IPS-NIHi7 (cell line): ENCODE measurements around the gene SF3A2.

Experiments
- DNase-seq: peaks from one replicate; pipeline ENCODE4 v3.0.0; 2012; ENCODE audit warnings: mixed read lengths; ENCODE audit errors: extremely low spot score

The SF3A2 gene

DNA sequence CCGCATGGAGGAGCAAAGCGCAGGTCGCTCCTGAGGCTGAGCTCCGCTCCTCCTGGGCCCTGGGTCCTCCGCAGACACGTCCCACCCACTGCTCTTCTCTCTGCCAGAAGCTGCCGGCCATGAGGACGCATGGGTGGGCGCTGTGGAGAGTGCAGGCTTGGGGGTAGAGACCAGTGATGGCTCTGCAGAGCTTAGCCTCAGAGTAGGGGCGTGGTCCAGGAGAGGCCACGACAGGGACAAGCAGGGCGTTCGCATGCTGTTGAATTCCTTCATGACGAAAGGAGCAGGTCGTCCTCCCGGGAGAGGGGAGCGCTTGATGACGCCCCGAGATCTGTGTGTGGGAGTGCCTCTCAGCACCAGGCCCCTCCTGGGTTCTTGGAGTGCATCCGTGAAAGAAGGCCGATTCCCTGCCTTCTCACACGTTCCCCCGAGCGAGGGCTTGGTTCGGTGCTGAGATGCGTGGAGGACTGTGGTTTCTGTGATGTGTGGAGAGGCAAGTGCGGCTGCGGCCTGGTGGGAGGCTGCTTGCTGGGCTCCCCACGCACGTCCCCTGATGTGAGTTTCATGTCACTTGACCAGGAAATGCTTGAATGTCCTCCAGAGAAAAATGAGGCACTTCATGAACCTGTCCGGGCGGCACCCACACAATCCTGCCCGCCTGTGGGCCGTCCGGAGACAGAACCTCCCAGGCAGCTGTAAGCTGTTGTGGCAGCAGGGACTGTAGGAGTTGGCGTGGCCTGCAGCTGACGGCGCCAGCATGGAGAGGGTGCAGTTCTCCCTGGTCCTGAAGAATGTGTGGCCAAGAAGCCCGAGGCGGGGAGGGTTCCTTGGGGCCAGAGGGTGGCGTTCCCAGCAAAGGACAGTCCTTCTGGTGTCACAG, 4.5 kb downstream of the SF3A2 start:
- no peak for DNase-seq

DNA sequence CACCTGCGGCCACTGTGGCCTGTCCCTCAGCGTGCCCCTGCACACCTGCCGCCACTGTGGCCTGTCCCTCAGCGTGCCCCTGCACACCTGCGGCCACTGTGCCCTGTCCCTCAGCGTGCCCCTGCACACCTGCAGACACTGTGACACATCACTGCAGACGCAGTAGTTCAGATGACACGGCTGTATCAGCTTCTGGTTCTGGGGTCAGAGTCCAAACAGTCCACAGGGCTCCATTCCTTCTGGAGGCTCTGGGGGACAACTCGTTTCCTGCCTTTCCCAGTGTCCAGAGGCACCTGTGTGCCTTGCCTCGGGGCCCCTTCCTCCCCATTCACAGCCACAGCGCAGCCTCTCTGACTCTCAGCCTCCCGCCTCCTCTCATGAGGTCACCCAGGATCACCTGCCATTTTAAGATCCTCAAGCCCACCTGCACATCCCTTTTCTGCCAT, 5.5 kb downstream of the SF3A2 start:
- no peak for DNase-seq

DNA sequence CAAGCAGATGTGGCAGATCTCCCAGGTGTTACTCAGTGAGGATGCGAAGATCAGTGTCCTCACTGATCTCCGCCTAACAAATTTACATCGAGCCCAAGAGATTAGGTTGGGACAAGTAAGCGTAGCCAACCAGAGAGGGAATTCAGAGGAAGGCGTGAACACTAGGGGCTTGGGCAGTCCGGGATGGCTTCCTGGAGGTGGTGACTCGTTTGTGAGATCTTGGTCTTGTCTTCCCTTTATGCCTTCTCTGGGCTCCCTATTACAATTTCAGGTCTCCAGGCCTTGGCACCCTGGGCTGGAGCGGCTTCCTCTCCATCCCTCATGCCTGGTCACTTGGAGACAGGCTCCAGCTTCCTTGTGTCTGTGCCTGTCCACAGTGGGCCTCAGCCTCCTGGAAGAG, 6.2 kb downstream of the SF3A2 start:
- no peak for DNase-seq

DNA sequence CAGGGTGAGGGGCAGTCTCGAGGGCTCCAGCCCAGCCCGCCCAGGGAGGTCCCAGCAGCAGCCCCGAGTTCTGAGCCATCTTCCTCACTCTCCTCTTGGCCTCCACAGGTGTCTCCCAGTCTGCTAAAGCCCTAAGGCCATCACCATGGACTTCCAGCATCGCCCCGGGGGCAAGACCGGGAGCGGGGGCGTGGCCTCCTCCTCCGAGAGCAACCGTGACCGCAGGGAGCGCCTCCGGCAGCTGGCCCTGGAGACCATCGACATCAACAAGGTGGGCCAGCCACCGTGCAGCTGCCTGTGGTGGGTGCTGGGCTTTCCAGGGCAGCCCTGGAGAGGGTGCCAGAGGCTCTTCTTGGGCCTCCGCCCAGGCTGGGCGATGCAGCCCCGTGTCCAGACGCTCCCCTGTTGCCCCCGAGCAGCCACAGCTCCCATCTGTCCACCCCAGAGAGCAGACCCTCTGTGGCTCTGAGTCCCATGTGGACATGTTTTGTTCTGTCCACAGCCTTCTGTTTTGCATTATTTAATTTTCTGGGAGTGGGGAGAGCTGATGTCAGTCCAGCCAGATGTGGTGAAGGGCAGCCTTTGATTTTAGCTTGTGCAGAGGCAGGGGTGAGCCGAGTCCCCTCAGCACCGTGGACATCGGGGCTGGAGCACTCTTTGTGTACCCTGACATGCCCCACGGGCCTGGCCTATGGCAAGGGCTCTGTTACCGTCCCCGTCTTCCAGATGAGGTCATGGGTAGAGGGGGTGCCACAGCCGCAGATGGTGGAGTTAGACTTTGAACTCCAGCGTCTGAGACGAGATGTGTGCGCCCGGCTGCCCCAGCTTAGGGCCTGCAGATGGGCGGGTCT, 6.9 kb downstream of the SF3A2 start:
- no peak for DNase-seq

DNA sequence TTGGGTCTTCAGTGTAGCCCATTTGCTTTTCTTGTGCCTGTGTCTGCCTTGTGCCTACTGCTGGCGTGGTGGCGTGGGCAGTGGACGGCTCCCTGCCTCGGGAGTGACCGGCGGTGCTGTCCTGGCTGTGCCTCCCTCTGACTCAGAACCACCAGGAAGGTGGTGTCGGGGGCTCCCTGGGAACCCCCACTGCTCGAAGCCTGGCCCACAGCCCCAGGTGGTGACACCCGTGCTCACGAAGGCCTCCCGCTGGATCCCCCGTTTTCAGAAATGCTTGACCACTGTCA, 7.4 kb downstream of the SF3A2 start:
- DNase-seq = no peak

DNA sequence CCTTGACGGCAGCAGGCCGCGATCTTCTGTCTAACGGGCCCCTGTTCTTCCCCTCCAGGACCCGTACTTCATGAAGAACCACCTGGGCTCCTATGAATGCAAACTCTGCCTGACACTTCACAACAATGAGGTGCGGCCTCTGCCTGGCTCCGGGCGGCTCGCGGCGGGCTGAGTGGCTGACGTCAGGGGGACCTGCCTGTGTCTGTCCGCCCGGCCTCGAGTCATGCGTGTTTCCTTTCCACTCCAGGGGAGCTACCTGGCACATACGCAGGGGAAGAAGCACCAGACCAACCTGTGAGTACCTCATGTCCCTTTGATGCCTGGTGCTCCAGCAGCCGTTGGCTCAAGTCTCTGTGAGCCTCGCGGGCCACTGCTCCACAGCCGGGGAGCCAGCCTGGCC, 7.9 kb downstream of the SF3A2 start:
- no peak for DNase-seq

DNA sequence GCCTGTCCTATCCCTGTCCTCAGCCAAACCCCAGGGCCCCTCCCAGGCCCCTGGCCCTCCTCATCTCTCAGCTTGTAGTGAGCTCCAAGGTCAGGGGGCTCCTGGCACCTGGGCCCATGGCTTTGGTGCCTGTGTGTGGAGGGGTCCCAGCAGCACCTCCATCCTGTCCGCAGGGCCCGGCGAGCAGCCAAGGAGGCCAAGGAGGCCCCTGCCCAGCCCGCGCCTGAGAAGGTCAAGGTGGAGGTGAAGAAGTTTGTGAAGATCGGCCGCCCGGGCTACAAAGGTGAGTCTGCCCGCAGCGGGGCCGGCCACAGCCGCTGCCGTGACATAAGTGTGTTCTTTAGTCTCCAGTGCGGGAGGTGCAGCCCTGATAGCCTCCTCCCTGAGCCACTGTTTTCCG, 8.6 kb downstream of the SF3A2 start:
- DNase-seq = no peak

DNA sequence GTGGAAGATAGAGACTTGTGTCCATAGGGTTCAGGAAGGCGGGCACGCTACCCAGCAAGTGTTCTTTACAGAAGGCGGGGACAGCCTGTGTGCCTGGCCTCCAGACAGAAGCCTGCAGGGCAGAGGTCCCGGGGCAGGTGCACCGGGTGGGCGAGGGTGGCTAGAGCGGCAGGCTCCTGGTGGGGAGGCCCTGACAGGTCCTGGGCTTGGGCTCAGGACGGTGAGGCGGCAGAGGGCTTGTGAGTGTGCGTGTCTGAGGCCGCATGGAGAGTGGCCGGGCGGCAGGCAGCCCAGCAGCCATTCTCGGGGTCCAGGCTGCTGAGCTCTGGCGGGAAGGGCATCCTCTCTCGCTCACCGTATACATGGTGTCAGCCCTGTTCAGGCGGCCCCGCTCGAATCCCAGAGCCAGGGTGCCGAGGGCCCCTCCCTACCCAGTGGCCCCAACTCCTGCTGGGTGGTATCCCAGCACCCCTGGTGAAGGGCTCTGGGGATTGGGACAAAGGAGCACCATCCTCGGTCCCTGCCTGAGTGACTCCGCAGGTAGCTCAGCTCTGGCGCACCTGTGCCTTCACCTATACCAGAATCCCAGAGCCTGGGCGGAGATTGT, 9.5 kb downstream of the SF3A2 start:
- no peak for DNase-seq

DNA sequence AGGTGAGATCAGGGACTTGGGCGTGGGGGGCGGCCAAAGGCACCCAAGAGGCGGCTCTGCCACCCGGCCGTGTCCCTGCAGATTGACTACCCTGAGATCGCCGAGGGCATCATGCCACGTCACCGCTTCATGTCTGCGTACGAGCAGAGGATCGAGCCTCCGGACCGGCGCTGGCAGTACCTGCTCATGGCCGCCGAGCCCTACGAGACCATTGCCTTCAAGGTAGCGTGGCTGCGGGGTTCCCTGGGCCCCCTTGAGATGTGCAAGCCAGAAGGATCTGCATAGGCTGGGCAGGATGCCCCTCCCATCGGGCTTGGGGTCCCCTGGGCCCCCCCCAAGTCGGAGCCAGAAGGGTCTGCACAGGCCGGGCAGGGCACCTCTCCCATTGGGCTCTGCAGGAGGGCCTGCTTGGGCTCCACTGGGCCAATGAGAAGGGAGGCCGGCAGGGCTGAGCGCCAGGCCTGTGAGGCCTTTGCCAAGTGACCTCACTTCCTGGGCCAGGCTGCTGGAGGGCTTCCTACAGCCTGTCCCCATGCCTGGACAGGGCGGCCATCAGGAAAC, 10.3 kb downstream of the SF3A2 start:
- DNase-seq = no peak

DNA sequence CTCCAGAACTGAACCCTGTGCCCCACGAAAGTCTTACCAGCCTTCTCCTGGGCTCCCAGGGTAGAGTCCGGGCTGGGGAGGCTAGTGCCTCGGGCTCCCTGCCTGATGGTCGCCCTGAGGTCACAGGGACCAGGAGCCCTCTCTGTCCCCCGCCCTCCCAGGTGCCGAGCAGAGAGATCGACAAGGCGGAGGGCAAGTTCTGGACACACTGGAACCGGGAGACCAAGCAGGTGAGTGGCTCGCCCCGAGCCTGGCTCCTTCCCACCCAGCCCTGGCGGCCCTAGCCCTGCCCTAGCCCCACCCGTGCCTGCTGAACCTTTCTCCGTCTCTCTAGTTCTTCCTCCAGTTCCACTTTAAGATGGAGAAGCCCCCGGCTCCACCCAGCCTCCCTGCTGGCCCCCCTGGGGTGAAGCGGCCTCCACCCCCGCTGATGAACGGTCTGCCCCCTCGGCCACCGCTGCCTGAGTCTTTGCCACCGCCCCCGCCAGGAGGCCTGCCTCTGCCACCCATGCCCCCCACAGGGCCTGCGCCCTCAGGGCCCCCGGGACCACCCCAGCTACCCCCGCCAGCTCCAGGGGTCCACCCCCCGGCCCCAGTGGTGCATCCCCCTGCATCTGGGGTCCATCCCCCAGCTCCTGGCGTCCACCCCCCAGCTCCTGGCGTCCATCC, 10.9 kb downstream of the SF3A2 start:
- no peak for DNase-seq

DNA sequence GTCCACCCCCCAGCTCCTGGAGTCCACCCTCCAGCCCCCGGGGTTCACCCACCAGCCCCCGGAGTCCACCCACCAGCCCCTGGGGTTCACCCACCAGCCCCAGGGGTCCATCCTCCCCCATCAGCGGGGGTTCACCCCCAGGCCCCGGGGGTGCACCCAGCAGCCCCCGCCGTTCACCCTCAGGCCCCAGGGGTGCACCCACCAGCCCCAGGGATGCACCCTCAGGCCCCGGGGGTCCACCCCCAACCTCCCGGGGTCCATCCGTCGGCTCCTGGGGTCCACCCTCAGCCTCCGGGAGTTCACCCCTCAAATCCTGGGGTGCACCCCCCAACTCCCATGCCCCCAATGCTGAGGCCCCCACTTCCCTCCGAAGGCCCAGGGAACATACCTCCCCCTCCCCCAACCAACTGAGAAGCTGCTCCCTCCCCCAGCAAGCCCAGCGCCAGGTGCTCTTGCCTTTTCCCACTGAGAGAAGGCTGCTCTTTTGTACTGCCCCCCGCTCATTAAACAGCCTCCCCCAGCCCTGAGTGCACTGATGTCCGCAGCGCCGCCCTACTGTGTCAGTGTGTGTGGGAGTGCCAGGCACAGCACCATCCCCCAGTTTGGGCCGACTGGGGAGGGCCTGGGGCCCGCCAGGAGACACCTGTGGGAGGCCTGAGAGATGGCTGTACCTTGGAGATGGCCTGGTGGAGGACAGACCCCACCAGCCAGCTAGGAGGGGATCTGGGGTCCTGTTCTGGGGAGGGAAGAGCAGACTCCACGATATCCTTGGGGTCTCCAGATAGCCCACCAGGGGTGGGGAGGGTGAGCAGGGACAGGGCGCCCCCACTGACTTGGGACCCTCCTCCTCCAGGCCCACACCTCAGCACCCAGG, 11.7 kb downstream of the SF3A2 start:
- DNase-seq = no peak

DNA sequence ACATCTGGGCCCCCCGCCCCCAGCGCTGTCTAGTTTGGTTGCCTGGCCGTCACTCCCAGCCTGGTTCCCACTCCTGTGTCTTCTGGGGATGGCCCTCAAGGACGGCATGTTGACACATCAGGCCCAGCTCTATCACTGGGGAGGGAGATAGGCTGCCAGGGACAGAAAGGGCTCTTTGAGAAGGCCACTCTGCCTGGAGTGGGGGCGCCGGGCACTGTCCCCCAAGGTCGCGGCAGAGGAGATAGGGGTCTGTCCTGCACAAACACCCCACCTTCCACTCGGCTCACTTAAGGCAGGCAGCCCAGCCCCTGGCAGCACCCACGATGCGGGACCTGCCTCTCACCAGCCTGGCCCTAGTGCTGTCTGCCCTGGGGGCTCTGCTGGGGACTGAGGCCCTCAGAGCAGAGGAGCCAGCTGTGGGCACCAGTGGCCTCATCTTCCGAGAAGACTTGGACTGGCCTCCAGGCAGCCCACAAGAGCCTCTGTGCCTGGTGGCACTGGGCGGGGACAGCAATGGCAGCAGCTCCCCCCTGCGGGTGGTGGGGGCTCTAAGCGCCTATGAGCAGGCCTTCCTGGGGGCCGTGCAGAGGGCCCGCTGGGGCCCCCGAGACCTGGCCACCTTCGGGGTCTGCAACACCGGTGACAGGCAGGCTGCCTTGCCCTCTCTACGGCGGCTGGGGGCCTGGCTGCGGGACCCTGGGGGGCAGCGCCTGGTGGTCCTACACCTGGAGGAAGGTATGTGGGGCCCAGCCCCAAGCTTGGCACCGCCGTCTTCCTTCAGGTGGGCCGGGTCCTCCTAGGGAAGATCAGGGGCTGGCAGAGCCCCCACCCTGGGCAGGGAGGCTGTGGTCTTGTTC, 12.6 kb downstream of the SF3A2 start, which contains the start of gene AMH:
Gene AMH (plus strand): TSS at position 314 of the 857 bp plus-strand sequence. CDS start 10 bp downstream, at position 324.
- DNase-seq = no peak

DNA sequence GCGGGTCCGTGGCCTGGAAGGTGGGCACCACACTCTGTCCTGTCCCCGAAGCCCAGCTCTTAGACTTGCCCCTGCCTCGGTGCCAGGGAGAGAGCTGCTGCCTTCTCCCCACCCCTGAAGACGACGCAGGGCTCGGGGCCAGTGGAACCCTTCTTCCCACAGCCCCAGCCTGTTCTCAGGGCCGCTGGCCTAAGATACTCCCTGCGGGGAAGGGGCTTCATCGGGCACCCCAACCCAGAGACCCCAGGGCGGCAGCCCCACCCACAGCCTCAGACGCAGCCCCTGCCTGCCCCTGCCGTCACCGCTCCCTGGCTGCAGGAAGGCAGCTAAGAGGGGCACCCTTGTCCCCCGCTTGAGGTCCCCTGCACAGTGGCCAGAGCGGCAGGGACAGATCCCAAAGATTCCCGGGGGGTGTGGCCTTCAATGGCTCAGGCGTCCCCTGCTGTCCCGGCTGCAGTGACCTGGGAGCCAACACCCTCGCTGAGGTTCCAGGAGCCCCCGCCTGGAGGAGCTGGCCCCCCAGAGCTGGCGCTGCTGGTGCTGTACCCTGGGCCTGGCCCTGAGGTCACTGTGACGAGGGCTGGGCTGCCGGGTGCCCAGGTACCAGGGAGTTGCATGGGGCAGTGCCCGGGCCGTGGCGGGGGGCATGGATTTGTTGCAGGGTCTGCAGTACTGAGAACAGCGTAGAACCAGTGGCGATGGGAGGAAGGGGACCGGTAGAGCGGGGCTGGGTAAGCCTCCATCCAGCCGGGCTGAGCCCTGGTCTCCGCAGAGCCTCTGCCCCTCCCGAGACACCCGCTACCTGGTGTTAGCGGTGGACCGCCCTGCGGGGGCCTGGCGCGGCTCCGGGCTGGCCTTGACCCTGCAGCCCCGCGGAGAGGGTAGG, 13.5 kb downstream of the SF3A2 start:
- DNase-seq = no peak

DNA sequence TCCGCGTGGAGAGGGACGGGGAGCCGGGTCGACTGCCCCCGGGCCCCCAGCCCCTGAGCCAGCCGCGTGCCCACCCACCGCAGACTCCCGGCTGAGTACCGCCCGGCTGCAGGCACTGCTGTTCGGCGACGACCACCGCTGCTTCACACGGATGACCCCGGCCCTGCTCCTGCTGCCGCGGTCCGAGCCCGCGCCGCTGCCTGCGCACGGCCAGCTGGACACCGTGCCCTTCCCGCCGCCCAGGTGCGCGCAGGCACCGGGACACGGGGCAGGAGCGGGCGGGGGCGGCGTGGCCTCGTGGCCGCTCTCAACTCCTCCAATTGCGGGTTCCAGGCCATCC, 14.1 kb downstream of the SF3A2 start:
- DNase-seq = no peak

DNA sequence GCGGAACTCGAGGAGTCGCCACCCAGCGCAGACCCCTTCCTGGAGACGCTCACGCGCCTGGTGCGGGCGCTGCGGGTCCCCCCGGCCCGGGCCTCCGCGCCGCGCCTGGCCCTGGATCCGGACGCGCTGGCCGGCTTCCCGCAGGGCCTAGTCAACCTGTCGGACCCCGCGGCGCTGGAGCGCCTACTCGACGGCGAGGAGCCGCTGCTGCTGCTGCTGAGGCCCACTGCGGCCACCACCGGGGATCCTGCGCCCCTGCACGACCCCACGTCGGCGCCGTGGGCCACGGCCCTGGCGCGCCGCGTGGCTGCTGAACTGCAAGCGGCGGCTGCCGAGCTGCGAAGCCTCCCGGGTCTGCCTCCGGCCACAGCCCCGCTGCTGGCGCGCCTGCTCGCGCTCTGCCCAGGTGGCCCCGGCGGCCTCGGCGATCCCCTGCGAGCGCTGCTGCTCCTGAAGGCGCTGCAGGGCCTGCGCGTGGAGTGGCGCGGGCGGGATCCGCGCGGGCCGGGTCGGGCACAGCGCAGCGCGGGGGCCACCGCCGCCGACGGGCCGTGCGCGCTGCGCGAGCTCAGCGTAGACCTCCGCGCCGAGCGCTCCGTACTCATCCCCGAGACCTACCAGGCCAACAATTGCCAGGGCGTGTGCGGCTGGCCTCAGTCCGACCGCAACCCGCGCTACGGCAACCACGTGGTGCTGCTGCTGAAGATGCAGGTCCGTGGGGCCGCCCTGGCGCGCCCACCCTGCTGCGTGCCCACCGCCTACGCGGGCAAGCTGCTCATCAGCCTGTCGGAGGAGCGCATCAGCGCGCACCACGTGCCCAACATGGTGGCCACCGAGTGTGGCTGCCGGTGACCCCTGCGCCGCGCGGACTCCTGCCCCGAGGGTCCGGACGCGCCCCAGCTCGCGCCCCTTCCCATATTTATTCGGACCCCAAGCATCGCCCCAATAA, 14.8 kb downstream of the SF3A2 start:
- DNase-seq = no peak

DNA sequence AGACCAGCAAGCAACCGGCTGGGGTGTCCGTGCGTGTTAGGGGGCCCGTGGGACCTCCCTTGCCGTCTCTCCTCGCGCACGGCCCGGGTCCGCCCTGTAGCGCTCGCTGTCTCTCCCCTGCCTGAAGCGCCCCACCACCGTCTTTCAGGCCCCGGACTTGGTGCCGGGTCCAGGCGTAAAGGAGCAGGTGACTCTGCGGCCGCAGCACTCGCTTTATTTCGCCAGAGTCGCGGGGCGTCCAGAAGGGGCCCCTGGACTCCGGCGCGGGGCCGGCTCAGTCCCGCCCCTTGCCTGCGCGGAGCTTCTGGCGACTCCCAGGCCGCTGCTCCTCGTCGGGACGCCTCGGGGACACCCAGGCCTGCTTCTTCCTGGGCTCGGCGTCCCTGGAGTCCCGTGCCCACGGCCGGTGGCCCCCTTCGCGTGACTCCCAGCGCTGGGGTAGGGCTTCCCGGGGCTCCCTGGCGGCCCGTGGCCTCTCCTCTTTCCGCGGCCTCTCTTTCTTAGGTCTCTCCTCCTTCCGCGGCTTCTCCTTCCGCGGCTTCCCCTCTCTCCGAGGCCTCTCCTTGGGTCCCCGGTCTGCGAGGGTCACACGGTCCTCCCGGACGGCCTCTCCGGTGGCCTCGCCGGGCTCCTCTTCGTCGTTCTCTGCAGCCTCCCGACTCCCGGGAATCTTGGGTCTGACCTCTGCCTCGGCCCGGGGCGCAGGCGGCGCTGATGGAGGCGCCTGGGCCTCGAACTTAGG, 15.6 kb downstream of the SF3A2 start:
- no peak for DNase-seq

DNA sequence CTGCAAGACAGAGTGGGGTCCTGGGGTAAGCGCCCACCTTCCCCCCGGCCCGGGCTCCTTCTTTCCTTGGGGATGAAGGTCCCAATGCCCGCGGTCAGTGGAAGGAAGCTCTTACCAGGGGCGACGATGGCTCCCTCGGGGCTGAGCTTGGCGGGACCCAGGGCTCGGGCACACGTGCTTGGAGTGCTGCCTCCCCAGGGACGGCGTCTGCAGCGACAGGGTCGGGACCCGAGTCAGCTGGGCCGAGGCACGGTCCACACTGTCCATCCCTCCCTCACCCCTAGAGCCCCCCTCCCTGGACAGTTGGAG, 16.1 kb downstream of the SF3A2 start:
- no peak for DNase-seq
